HG03135 (cell line): ENCODE results near the gene TNNC1.
A peak's percentile ranks its signal among the peaks of the same experiment; 100 is the strongest.

Experiments used
- ATAC-seq: cut with Tn5 transposase; IDR thresholded peaks from one replicate; pipeline ENCODE4 v1.9.1; 2021; ENCODE audit warnings: mild to moderate bottlenecking, moderate library complexity; ENCODE audit not compliant: unreplicated experiment

TNNC1 gene

GRCh38 chr3:52458770-52459545 lies 5.1 kb upstream of the TNNC1 start:
- no peak for ATAC-seq

GRCh38 chr3:52458031-52458760 lies 4.4 kb upstream of the TNNC1 start:
- no peak for ATAC-seq

GRCh38 chr3:52456800-52457183 lies 3.0 kb upstream of the TNNC1 start:
- no peak for ATAC-seq

GRCh38 chr3:52456169-52456799 lies 2.4 kb upstream of the TNNC1 start:
- no peak for ATAC-seq

GRCh38 chr3:52455283-52456168 lies 1.7 kb upstream of the TNNC1 start, which contains the start of gene NISCH:
NISCH (plus strand) TSS chr3:52455604; CDS start chr3:52455642, 38 bp downstream.
- ATAC-seq: peak; percentile 61

- ATAC-seq: peak; percentile 3
Observed at GRCh38 chr3:52454938-52455282, 1.1 kb upstream of the TNNC1 start.

- ATAC-seq: no peak
Observed at GRCh38 chr3:52454250-52454937, 553 bp upstream of the TNNC1 start.

GRCh38 chr3:52452570-52453221 lies 1.1 kb downstream of the TNNC1 start:
- no peak for ATAC-seq

GRCh38 chr3:52452126-52452525 lies 1.7 kb downstream of the TNNC1 start:
- no peak for ATAC-seq

GRCh38 chr3:52451237-52452083 lies 2.4 kb downstream of the TNNC1 start:
- ATAC-seq: no peak

- ATAC-seq: no peak
Observed at GRCh38 chr3:52450489-52451236, 3.2 kb downstream of the TNNC1 start.

- ATAC-seq: no peak
Observed at GRCh38 chr3:52447512-52448355, 6.1 kb downstream of the TNNC1 start.

- ATAC-seq: no peak
Observed at GRCh38 chr3:52446631-52447511, 7.0 kb downstream of the TNNC1 start.

- ATAC-seq: no peak
Observed at GRCh38 chr3:52446042-52446441, 7.8 kb downstream of the TNNC1 start.

GRCh38 chr3:52444860-52445793 lies 8.7 kb downstream of the TNNC1 start, which contains the start of gene SEMA3G:
SEMA3G (minus strand) TSS chr3:52445103; CDS start chr3:52445027, 76 bp downstream.
- ATAC-seq: peak; percentile 83
